Thoracic aorta (tissue), 2 donors: ENCODE results near the gene TRAF5. TPM values are rescaled to one million over a fixed set of nuclear protein-coding genes. Genes with fewer than 3 reads are reported as not detected.

Source experiments
- ATAC-seq: fragments of 150-250 bp; one replicate; pipeline ENCODE4 v1.8.0; 2017; ENCODE audit warnings: low read depth; ENCODE audit not compliant: insufficient number of reproducible peaks, low FRiP score
- DNase-seq: peaks from one replicate; pipeline ENCODE4 v3.0.0-alpha.2; 2020; ENCODE audit warnings: low spot score
- H3K27ac ChIP-seq, 2 donors: fragments of 200-600 bp; sonication (generic); 1 replicate in 1 of 2; 2 replicates in 1 of 2; pipeline ENCODE4 v1.5.1; 2016; ENCODE audit warnings: mild to moderate bottlenecking in 2 of 2, moderate library complexity in 2 of 2
- H3K27me3 ChIP-seq: fragments of 200-600 bp; sonication (generic); replicated peaks from 2 replicates; pipeline ENCODE4 v1.6.0; 2016; ENCODE audit warnings: mild to moderate bottlenecking; ENCODE audit not compliant: insufficient read depth
- H3K36me3 ChIP-seq: fragments of 200-600 bp; sonication (generic); one replicate; pipeline ENCODE4 v1.5.1; 2016
- H3K4me1 ChIP-seq, 2 donors: fragments of 200-600 bp; sonication (generic); 1 replicate in 1 of 2; 2 replicates in 1 of 2; pipeline versions ENCODE4 v1.5.1 to v1.6.0; 2016; ENCODE audit warnings: low read depth in 2 of 2, mild to moderate bottlenecking in 1 of 2; ENCODE audit not compliant: control insufficient read depth in 1 of 2
- H3K4me3 ChIP-seq: fragments of 200-600 bp; sonication (generic); 2 replicates; pipeline ENCODE4 v1.5.1; 2016; ENCODE audit warnings: mild to moderate bottlenecking
- H3K9me3 ChIP-seq: fragments of 200-600 bp; sonication (generic); 2 replicates; pipeline ENCODE4 v1.5.1; 2016
- CTCF ChIP-seq: fragments of 200-600 bp; sonication (generic); IDR thresholded peaks from one replicate; pipeline ENCODE4 v1.5.1; 2019; ENCODE audit warnings: antibody characterized with exemption
- total RNA-seq, 2 donors: library from RNA; depleted of rRNA; stranded (reverse); fragments of >200 nt; gene quantifications; one replicate each; pipeline versions ENCODE4 v1.1.0 to v1.2.3, GENCODE V29; 2016

TRAF5 gene
- total RNA-seq, 2 donors from 2014 or later = 55.8 to 62.7 TPM

- Histone ChIP-seq H3K9me3 (no peaks in the 10 kb centered on the region), H3K27me3 (no peaks in the 10 kb centered on the region), H3K27ac (peak overlapping the region in 1 of 2 donors; percentile 64), H3K4me3 (no peak overlapping the region), H3K4me1 (peaks cover 17 to 50% of the 10 kb centered on the region in 2 donors), H3K36me3 (peaks cover 17% of the 10 kb centered on the region)
- no peak for TF ChIP-seq CTCF
- ATAC-seq (no peak), DNase-seq (no peak)
Observed at GRCh38 chr1:211358685-211359084, 32.1 kb downstream of the TRAF5 start.

GRCh38 chr1:211359876-211360275, 33.2 kb downstream of the TRAF5 start:
- Histone ChIP-seq H3K9me3 (no peaks in the 10 kb centered on the region), H3K4me1 (peaks cover 17 to 38% of the 10 kb centered on the region in 2 donors), H3K4me3 (no peak overlapping the region), H3K27me3 (no peaks in the 10 kb centered on the region), H3K36me3 (peaks cover 17% of the 10 kb centered on the region), H3K27ac (peak overlapping the region; percentile 57 to 64)
- no peak for DNase-seq
- no peak for TF ChIP-seq CTCF
- no peak for ATAC-seq

GRCh38 chr1:211361202-211361601, 34.6 kb downstream of the TRAF5 start:
- Histone ChIP-seq H3K4me3 (no peak overlapping the region), H3K4me1 (peaks cover 17 to 36% of the 10 kb centered on the region in 2 donors), H3K27me3 (no peaks in the 10 kb centered on the region), H3K9me3 (no peaks in the 10 kb centered on the region), H3K36me3 (peaks cover 27% of the 10 kb centered on the region), H3K27ac (peak overlapping the region in 1 of 2 donors; percentile 50)
- ATAC-seq = no peak
- TF ChIP-seq CTCF = no peak
- DNase-seq = no peak

- no peak for TF ChIP-seq CTCF
- peaks cover 29% of the 10 kb centered on the region for H3K36me3 ChIP-seq
- ATAC-seq = no peak
- H3K4me3 ChIP-seq = no peak overlapping the region
- H3K9me3 ChIP-seq = no peaks in the 10 kb centered on the region
- peaks cover 0 to 12% of the 10 kb centered on the region in 2 donors for H3K4me1 ChIP-seq
- no peak for DNase-seq
- H3K27ac ChIP-seq = no peak overlapping the region
- no peaks in the 10 kb centered on the region for H3K27me3 ChIP-seq
Observed at GRCh38 chr1:211369640-211370039, 43.0 kb downstream of the TRAF5 start.

- H3K9me3 ChIP-seq = no peaks in the 10 kb centered on the region
- H3K27ac ChIP-seq = peak overlapping the region; percentile 30 to 44
- no peak for TF ChIP-seq CTCF
- DNase-seq (no peak), ATAC-seq (no peak)
- peaks cover 0 to 12% of the 10 kb centered on the region in 2 donors for H3K4me1 ChIP-seq
- no peaks in the 10 kb centered on the region for H3K27me3 ChIP-seq
- H3K36me3 ChIP-seq = peaks cover 29% of the 10 kb centered on the region
- H3K4me3 ChIP-seq = no peak overlapping the region
Observed at GRCh38 chr1:211370669-211371068, 44.0 kb downstream of the TRAF5 start.
